Fibroblast of the aortic adventitia (primary cell): Measurements from ENCODE around the gene SFRP5. TPM values are rescaled to one million over a fixed set of nuclear protein-coding genes. Genes with fewer than 3 reads are reported as not detected.

ENCODE experiments used
- DNase-seq: peaks from one replicate; pipeline ENCODE4 v3.0.0-alpha.2; 2010; ENCODE audit warnings: low read depth
- H3K4me3 ChIP-seq: 2 replicates; pipeline ENCODE4 v1.5.1; 2011; ENCODE audit warnings: low read depth, mild to moderate bottlenecking, control low read depth, low read length, moderate library complexity
- CTCF ChIP-seq: IDR thresholded peaks from 2 replicates; pipeline ENCODE4 v1.5.1; 2011; ENCODE audit warnings: mild to moderate bottlenecking, low read length, control low read depth, inconsistent platforms; ENCODE audit not compliant: insufficient read depth
- total RNA-seq: library from RNA; depleted of rRNA; stranded (reverse); fragments of >200 nt; gene quantifications from 2 replicates; pipeline ENCODE4 v1.2.3, GENCODE V29; 2012; ENCODE audit warnings: low replicate concordance

Gene SFRP5
- total RNA-seq, 1 donor, result not detected

DNA sequence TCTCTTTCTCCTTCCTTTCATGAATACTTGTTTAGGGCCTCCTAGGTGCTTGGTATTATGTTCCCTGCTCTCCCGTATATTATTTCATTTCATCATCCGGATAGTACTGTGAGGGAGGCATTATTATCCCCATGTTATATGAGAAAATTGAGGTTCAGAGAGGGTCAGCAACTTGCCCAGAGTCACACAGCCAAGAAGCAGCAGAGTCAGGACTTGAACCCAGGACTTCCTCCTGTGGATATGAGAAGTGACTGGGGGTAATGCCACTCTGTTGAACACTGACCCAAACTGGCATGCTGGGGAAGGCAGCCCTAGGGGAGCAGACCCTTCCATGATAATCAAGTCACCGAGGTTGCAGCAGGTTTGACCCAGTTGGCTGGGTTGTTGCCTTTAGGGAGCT is 8.2 kb upstream of the SFRP5 start:
- no peak overlapping the region for H3K4me3 ChIP-seq
- no peak for DNase-seq
- no peak for TF ChIP-seq CTCF

DNA sequence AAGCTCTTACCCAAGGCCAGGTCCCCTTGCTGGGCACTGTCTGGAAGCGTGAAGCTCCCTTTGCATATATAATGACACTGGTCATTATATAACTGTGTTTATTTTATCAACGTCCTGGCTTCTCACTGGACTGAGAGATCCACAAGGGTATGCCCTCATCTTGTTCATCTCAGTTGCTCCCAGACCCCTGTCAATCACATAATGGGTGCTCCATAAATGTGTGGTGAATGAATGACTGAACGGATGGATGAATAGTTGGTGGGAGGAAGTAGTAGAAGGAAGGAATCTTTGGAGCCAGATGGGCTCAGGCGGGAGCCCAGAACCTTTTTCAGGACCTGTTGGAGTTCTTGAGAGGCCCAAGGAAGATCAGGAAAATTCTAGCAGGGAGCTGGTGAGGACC is 7.7 kb upstream of the SFRP5 start:
- no peak overlapping the region for H3K4me3 ChIP-seq
- TF ChIP-seq CTCF, result no peak
- DNase-seq, result no peak

- no peak overlapping the region for H3K4me3 ChIP-seq
- no peak for DNase-seq
- TF ChIP-seq CTCF, result no peak
These were observed 6.9 kb upstream of the SFRP5 start for GRCh38 chr10:97778452-97779302.

GRCh38 chr10:97777143-97777542 is 5.3 kb upstream of the SFRP5 start:
- no peak for DNase-seq
- no peak for TF ChIP-seq CTCF

GRCh38 chr10:97774811-97775294 is 3.1 kb upstream of the SFRP5 start:
- no peak for TF ChIP-seq CTCF
- no peak overlapping the region for H3K4me3 ChIP-seq
- DNase-seq, result no peak

More at GRCh38 chr10:97777143-97777542, 5.3 kb upstream of the SFRP5 start:
- H3K4me3 ChIP-seq, result no peak overlapping the region

DNA sequence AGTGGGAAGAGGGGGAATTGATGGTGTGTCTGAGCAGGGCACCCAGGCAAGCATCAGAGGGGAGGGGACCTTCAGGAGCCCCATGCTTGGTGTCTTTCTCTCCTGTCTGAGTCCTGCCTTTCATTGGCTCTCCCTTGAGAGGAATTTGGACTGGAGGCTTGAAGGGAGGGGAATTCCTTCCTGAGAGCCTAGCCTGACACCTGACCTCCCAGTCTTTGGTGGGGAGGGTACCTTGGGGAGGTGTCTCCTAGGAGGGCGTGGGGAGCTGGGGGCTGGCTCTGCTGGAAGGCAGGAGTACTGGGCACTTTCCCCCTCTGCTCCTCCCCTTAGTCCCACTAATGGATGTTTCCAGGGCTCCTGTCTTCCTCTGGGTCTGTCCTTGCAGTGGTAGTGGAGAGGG is 1.3 kb upstream of the SFRP5 start:
- DNase-seq, result no peak
- TF ChIP-seq CTCF, result no peak
- no peak overlapping the region for H3K4me3 ChIP-seq
